MCF 10A (cell line): ENCODE measurements around the gene RTKN. TPM values are rescaled to one million over a fixed set of nuclear protein-coding genes. Genes with fewer than 3 reads are reported as not detected.

Source experiments
- BruUV-seq: library from RNA; stranded (reverse); fragments of 400-500 nt; replicated peaks from 2 replicates; lab custom pipeline; 2021; lab: Mats Ljungman, UMichigan
- CTCF ChIA-PET: fragments of 300-600 bp; sonication (Branson Sonifier 250); formaldehyde crosslinking; extraction: SDS; loops from one replicate; lab custom pipeline; 2021; ENCODE audit warnings: antibody characterized with exemption, inconsistent platforms; lab: Yijun Ruan, JAX
- POLR2A ChIA-PET: fragments of 300-600, 350-650 bp; sonication (Branson Sonifier 250); formaldehyde crosslinking; extraction: SDS; loops from one replicate; lab custom pipeline; 2020; ENCODE audit warnings: antibody characterized with exemption, inconsistent platforms; lab: Yijun Ruan, JAX
- DNase-seq: peaks from one replicate; pipeline ENCODE4 v3.0.0-alpha.2; 2018; ENCODE audit not compliant: unreplicated experiment
- H3K27ac Mint-ChIP-seq: one replicate; pipeline ENCODE4 v1.8.0; 2022; ENCODE audit warnings: mild to moderate bottlenecking, low read depth, mixed read lengths; ENCODE audit not compliant: unreplicated experiment
- H3K27me3 Mint-ChIP-seq: one replicate; pipeline ENCODE4 v1.8.0; 2022; ENCODE audit warnings: mixed read lengths; ENCODE audit not compliant: insufficient read depth, unreplicated experiment
- H3K36me3 Mint-ChIP-seq: one replicate; pipeline ENCODE4 v1.8.0; 2022; ENCODE audit warnings: mild to moderate bottlenecking, moderate library complexity, mixed read lengths; ENCODE audit not compliant: insufficient read depth, unreplicated experiment
- H3K4me1 Mint-ChIP-seq: one replicate; pipeline ENCODE4 v1.8.0; 2022; ENCODE audit warnings: mixed read lengths; ENCODE audit not compliant: insufficient read depth, unreplicated experiment
- H3K4me3 Mint-ChIP-seq: one replicate; pipeline ENCODE4 v1.8.0; 2022; ENCODE audit warnings: mild to moderate bottlenecking, moderate library complexity, mixed read lengths; ENCODE audit not compliant: unreplicated experiment
- H3K9me3 Mint-ChIP-seq: one replicate; pipeline ENCODE4 v1.8.0; 2022; ENCODE audit warnings: mixed read lengths; ENCODE audit not compliant: unreplicated experiment
- intact Hi-C: fragments of 100-400 bp; cut with micrococcal nuclease; formaldehyde crosslinking; loops from 2 replicates; pipeline ENCODE4 v1.14.1; 2022
- total RNA-seq: library from RNA; stranded (reverse); gene quantifications from 2 replicates; pipeline ENCODE4 v1.2.3, GENCODE V29; 2022
- TF ChIP-seq, protein P1 (sequence below): fragments of 200-600 bp; IDR thresholded peaks from one replicate; pipeline ENCODE4 v1.8.0; 2022; ENCODE audit warnings: antibody characterized with exemption, mild to moderate bottlenecking; ENCODE audit not compliant: unreplicated experiment

Gene RTKN
- total RNA-seq, 1 experiment from 2014 or later = 63.0 TPM

DNA sequence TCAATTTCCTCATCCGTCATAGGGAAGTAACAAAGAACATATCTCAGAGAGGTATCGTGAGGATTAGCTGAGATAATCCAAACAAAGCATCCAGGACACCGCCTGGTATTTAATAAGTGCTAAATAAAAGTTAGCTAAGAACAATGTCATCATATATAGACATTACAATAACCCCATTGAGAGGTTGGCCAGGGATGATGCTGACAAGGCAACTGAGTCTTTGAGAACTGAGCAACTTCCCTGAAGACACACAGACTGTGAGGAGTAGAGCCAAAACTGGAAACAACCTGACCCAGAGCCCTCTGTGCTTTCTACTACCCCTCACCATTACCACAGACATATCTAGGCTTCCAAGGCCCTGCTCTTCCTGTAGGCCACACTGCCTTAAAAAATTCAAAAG is 60.0 kb downstream of the RTKN start:
- CTCF ChIA-PET = interaction anchor here (0.7 to 1.7 kb wide), 6 partner anchors 9 to 205 kb away, joined by 3 to 12 read pairs (median 4); no protein-coding TSS in a partner anchor

DNA sequence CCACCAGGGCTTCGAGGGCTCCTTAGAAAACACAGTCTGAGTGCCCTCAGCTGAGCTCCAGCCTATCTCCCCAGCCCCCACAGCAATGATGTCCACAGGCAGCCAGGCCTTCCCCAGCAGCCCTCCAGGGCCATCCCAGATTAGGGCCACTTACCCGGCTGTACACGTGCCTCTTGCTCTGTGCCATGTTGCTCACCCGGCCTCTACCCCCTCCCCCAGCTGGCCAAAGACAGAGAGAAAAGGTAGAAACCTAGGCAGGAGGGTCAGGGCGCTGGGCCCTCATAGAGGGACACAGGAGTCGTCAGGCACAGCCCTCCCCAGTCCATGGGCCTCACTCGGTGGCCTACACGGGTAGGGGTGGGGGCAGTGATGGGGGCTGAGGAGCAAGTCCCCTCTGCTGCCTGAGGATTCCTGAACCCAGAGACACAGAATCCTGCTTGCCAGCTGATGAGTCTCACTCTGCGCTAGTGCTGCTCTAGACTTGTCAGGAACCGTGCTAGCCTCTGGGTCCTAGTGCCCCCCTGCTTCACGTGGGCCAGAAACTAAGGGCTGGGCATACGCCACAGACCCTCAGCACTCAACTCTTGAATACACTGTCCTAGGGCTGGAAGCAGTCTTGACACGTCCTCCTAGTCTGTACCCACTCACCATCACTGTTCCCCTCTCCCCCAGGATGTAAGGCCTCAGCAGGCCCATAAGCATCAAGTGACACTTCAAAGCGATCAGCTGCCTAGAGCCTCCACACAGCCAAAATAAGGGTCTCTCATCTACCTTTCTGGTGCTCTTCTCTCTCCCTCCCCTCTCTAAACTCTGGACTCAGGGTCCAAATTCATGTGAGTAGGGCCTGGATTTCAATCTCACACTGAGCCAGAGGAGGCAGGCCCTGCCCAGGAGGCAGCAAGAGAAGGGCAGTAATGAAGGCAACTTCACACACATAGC is 61.6 kb downstream of the RTKN start, which contains the start of gene DCTN1:
TSS of gene DCTN1 (minus strand) at position 461 of the 939 bp plus-strand sequence. CDS start at position 187, 274 bp downstream.
- peak; percentile 52 for DNase-seq
- peaks cover 20% of the 10 kb centered on the region for H3K36me3 Mint-ChIP-seq
- no peaks in the 10 kb centered on the region for H3K9me3 Mint-ChIP-seq
- H3K27me3 Mint-ChIP-seq = no peaks in the 10 kb centered on the region
- no peak within 1 kb of the TSS for H3K27ac Mint-ChIP-seq
- BruUV-seq = TSS peak; percentile 19
- intact Hi-C loops = no loop called here
- TF ChIP-seq, protein P1, sequence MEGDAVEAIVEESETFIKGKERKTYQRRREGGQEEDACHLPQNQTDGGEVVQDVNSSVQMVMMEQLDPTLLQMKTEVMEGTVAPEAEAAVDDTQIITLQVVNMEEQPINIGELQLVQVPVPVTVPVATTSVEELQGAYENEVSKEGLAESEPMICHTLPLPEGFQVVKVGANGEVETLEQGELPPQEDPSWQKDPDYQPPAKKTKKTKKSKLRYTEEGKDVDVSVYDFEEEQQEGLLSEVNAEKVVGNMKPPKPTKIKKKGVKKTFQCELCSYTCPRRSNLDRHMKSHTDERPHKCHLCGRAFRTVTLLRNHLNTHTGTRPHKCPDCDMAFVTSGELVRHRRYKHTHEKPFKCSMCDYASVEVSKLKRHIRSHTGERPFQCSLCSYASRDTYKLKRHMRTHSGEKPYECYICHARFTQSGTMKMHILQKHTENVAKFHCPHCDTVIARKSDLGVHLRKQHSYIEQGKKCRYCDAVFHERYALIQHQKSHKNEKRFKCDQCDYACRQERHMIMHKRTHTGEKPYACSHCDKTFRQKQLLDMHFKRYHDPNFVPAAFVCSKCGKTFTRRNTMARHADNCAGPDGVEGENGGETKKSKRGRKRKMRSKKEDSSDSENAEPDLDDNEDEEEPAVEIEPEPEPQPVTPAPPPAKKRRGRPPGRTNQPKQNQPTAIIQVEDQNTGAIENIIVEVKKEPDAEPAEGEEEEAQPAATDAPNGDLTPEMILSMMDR = no peak
- POLR2A ChIA-PET = interaction anchor here (0.7 to 1.6 kb wide), 2 partner anchors 9 to 11 kb away, joined by 3 to 4 read pairs; no protein-coding TSS in a partner anchor
- peaks cover 34% of the 10 kb centered on the region for H3K4me1 Mint-ChIP-seq
- CTCF ChIA-PET = interaction anchor here (0.6 to 2.4 kb wide), 6 partner anchors 12 to 553 kb away, joined by 3 to 13 read pairs (median 4); no protein-coding TSS in a partner anchor
- H3K4me3 Mint-ChIP-seq = peak within 1 kb of the TSS; percentile 43

More for the DNA sequence above, 60.0 kb downstream of the RTKN start:
- intact Hi-C loops = no loop called here
- DNase-seq = no peak
- Mint-ChIP-seq H3K4me3 (no peak overlapping the region), H3K36me3 (peaks cover 17% of the 10 kb centered on the region), H3K4me1 (peaks cover 34% of the 10 kb centered on the region), H3K9me3 (no peaks in the 10 kb centered on the region), H3K27ac (no peak overlapping the region), H3K27me3 (no peaks in the 10 kb centered on the region)
- POLR2A ChIA-PET = interaction anchor here (1.3 kb wide), 1 partner anchor 9 kb away, joined by 6 read pairs; no protein-coding TSS in a partner anchor
- no TSS peak for BruUV-seq
- TF ChIP-seq, protein P1 = no peak

DNA sequence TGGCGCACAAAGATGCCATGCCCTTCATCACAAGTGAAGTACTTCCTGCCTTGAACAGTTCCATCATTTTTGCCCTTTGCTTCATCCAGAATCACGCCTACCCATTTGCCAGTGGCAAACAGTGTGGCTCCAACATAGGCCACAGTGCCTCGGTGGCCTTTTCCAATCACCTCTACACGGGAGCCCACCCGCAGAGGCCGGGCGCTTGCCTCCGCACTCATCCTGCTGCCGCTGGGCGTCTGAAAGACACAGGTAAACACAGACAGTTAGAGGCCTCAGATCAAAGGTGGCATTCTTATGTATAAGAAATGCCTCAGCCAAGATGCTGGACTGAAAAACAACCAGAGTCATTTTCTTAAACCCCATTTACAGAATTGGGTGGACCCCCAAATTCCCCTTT is 63.7 kb downstream of the RTKN start:
- ChIA-PET CTCF (no interaction called here), POLR2A (no interaction called here)
- H3K4me1 Mint-ChIP-seq = peaks cover 21% of the 10 kb centered on the region
- no peaks in the 10 kb centered on the region for H3K9me3 Mint-ChIP-seq
- H3K36me3 Mint-ChIP-seq = peaks cover 20% of the 10 kb centered on the region
- DNase-seq = no peak
- BruUV-seq = no TSS peak
- H3K27me3 Mint-ChIP-seq = no peaks in the 10 kb centered on the region
- no peak overlapping the region for H3K27ac Mint-ChIP-seq
- intact Hi-C loops = no loop called here
- no peak overlapping the region for H3K4me3 Mint-ChIP-seq
- TF ChIP-seq, protein P1 = no peak

DNA sequence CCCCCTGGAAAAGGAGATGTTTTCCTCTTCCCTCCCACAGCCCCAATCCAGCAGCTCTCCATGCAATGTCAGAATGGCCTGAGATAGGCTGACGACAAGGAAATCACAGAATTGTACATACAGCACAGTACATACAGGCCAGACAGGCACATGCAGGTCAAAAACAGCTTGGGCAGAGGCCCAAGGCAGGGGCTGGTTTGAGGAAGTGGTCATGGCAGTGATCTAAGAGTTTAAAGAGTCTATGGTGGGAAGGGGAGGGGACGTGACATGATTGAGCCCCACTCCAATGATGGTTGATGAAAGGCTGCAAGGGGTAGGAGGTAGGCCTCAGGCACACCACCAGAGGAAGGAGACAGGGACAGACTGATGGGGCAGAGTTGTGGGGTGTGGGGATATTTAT is 65.9 kb downstream of the RTKN start:
- H3K9me3 Mint-ChIP-seq = no peaks in the 10 kb centered on the region
- no TSS peak for BruUV-seq

More for the DNA sequence above, 65.9 kb downstream of the RTKN start:
- POLR2A ChIA-PET = no interaction called here
- H3K36me3 Mint-ChIP-seq = peaks cover 24% of the 10 kb centered on the region
- H3K4me3 Mint-ChIP-seq = no peak overlapping the region
- no peaks in the 10 kb centered on the region for H3K27me3 Mint-ChIP-seq
- H3K27ac Mint-ChIP-seq = no peak overlapping the region
- CTCF ChIA-PET = interaction anchor here (1.2 kb wide), 1 partner anchor 41 kb away, joined by 6 read pairs; no protein-coding TSS in a partner anchor
- intact Hi-C loops = no loop called here
- no peak for DNase-seq
- peaks cover 11% of the 10 kb centered on the region for H3K4me1 Mint-ChIP-seq
- TF ChIP-seq, protein P1 = no peak
